Stomach (tissue), 9 donors: Measurements from ENCODE around the gene HEMK1. TPM values are rescaled to one million over a fixed set of nuclear protein-coding genes. Genes with fewer than 3 reads are reported as not detected.

Experiments used
- DNase-seq, 2 donors: peaks; one replicate each; pipeline versions ENCODE4 v3.0.0 to v3.0.0-alpha.2; 2013 to 2019
- H3K27ac ChIP-seq, 5 donors: fragments of 200-600 bp in 4 of 5; sonication (generic) in 4 of 5; one replicate each; pipeline ENCODE4 v1.5.1; 2013 to 2019; ENCODE audit warnings: mild to moderate bottlenecking in 1 of 5, moderate library complexity in 1 of 5
- H3K27me3 ChIP-seq, 3 donors: fragments of 200-600 bp; sonication (generic); one replicate each; pipeline ENCODE4 v1.5.1; 2017 to 2019; ENCODE audit warnings: mixed run types in 1 of 3
- H3K36me3 ChIP-seq, 4 donors: fragments of 200-600 bp; sonication (generic); 1 replicate in 3 of 4; 2 replicates in 1 of 4; pipeline ENCODE4 v1.5.1; 2016 to 2019
- H3K4me1 ChIP-seq, 4 donors: fragments of 200-600 bp; sonication (generic); one replicate each; pipeline ENCODE4 v1.5.1; 2016 to 2019
- H3K4me3 ChIP-seq, 4 donors: fragments of 200-600 bp; sonication (generic) in 3 of 4; one replicate each; pipeline ENCODE4 v1.5.1; 2016 to 2019; ENCODE audit warnings: mild to moderate bottlenecking in 1 of 4
- H3K9me3 ChIP-seq, 4 donors: fragments of 200-600 bp; sonication (generic); one replicate each; pipeline ENCODE4 v1.5.1; 2016 to 2019
- CTCF ChIP-seq, 7 experiments: fragments of 450-650 bp in 4 of 7; fragments of 200-600 bp in 3 of 7; sonication (generic) in 3 of 7; IDR thresholded peaks; one replicate each; pipeline ENCODE4 v1.5.1; 2016 to 2019; ENCODE audit warnings: antibody characterized with exemption in 7 of 7, control low read depth in 2 of 7, mild to moderate bottlenecking in 1 of 7
- EP300 ChIP-seq: sonication (generic); formaldehyde crosslinking; IDR thresholded peaks from one replicate; pipeline ENCODE4 v1.6.1; 2017; ENCODE audit warnings: antibody characterized with exemption
- POLR2A ChIP-seq, 4 donors: fragments of 450-650 bp; IDR thresholded peaks; one replicate each; pipeline ENCODE4 v1.6.1; 2016; ENCODE audit warnings: antibody characterized with exemption in 4 of 4, control low read depth in 2 of 4, mild to moderate bottlenecking in 1 of 4, moderate library complexity in 1 of 4
- POLR2AphosphoS5 ChIP-seq, 3 donors: sonication (generic); formaldehyde crosslinking; IDR thresholded peaks; one replicate each; pipeline ENCODE4 v1.6.1; 2016; ENCODE audit warnings: antibody characterized with exemption in 3 of 3
- WGBS, 5 donors: extraction: QIAGEN DNeasy Blood & Tissue Kit in 3 of 5; methylation state at CpG; one replicate each; pipeline versions ENCODE4 v1.1.5 to v1.1.7; 2013 to 2018; 5-methylcytosine and 5-hydroxymethylcytosine counted together
- intact Hi-C: fragments of 100-400 bp; cut with DNase I; formaldehyde crosslinking; loops from one replicate; pipeline ENCODE4 v1.15.1; 2023; ENCODE audit warnings: low total_unique reads
- polyA plus RNA-seq, 3 donors: library from polyadenylated mRNA; stranded (reverse); fragments of 200-250 nt; gene quantifications; one replicate each; pipeline ENCODE4 v1.2.3, GENCODE V29; 2013
- total RNA-seq, 5 donors: library from RNA; depleted of rRNA; stranded (reverse); fragments of >200 nt; gene quantifications; one replicate each; pipeline versions ENCODE4 v1.1.0 to v1.2.3, GENCODE V29; 2014 to 2016
- donor health status: healthy with polysubstance abuse.
- donor health status: Bipolar disorder and iron deficiency.
- donor health status: healthy.

Gene HEMK1
- total and polyA plus RNA-seq, 8 donors: 5.8 to 24.8 (median 13.7) TPM

DNA sequence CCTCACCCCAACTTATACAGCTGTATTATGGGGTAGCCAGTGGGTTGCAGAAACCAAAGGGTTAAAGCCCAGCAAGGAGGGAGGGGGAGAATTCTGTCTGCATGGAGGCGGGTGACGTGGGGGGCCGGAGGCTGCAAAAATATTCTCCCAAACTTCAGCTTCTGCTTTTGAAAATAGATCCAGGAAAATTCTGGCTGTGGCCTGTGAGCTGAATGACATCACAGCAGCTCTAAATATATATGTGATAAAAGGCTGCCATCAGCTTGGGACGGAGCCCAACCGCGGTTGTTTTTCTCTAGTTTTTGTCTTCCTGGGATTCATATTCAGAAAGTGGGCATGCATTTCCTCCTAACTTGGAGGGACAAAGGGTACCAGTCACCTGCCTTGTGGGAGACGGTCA, 75.2 kb downstream of the HEMK1 start:
- Histone ChIP-seq H3K27ac (no peak overlapping the region), H3K27me3 (no peaks in the 10 kb centered on the region), H3K9me3 (no peaks in the 10 kb centered on the region), H3K4me3 (no peak overlapping the region), H3K36me3 (peaks cover 15 to 99% (median 97%) of the 10 kb centered on the region in 4 donors), H3K4me1 (peaks cover 0 to 11% (median 3%) of the 10 kb centered on the region in 4 donors)
- DNase-seq: peak in 1 of 2 donors; percentile 66
- TF ChIP-seq CTCF (IDR thresholded peaks at IDR 0.05): no peak
- no peak for TF ChIP-seq EP300
- TF ChIP-seq POLR2AphosphoS5 (IDR thresholded peaks at IDR 0.05): no peak
- no peak for TF ChIP-seq POLR2A (IDR thresholded peaks at IDR 0.05)
- WGBS, 5 donors: 68 to 87% (median 77%) methylated on average over 7 of the region's 7 CpGs
- intact Hi-C loops: no loop called here

- WGBS, 5 donors: 81 to 92% (median 89%) methylated on average over 2 of the region's 2 CpGs
- TF ChIP-seq CTCF (IDR thresholded peaks at IDR 0.05): no peak
- TF ChIP-seq EP300: no peak
- no peak for TF ChIP-seq POLR2AphosphoS5 (IDR thresholded peaks at IDR 0.05)
- no peak for TF ChIP-seq POLR2A (IDR thresholded peaks at IDR 0.05)
- Histone ChIP-seq H3K36me3 (peaks cover 15 to 95% (median 92%) of the 10 kb centered on the region in 4 donors), H3K27me3 (no peaks in the 10 kb centered on the region), H3K4me3 (no peak overlapping the region), H3K9me3 (no peaks in the 10 kb centered on the region), H3K4me1 (peaks cover 0 to 15% (median 4%) of the 10 kb centered on the region in 4 donors), H3K27ac (no peak overlapping the region)
- intact Hi-C loops: no loop called here
- no peak for DNase-seq
These were observed 76.1 kb downstream of the HEMK1 start for GRCh38 chr3:50645378-50645777.

Other genes starting within 250 kb of the HEMK1 start
- 10 to 100 TPM; 11.1 to 96.4 (median 26.8) TPM for gene HYAL2, start 246.8 kb upstream of the HEMK1 start, total RNA-seq
- gene HYAL2, start 246.8 kb upstream of the HEMK1 start, polyA plus RNA-seq: 10 to 100 TPM; 24.7 to 47.6 (median 30.4) TPM
- gene TUSC2, start 241.3 kb upstream of the HEMK1 start, total RNA-seq: 10 to 100 TPM in 3 of 5 donors, 1 to 10 TPM in 1, not detected in 1; 2.3 to 63.4 (median 25.6) TPM
- 10 to 100 TPM; 40.3 to 48.1 (median 46.3) TPM for gene TUSC2, start 241.3 kb upstream of the HEMK1 start, polyA plus RNA-seq
- gene RASSF1, start 228.7 kb upstream of the HEMK1 start, total RNA-seq: 10 to 100 TPM; 16.5 to 33.2 (median 22.6) TPM
- 10 to 100 TPM; 27.8 to 37.3 (median 29.6) TPM for gene RASSF1, start 228.7 kb upstream of the HEMK1 start, polyA plus RNA-seq
- gene ZMYND10, start 223.8 kb upstream of the HEMK1 start, total RNA-seq: 10 to 100 TPM in 1 of 5 donors, under 1 TPM in 3, not detected in 1; 0.87 to 61.4 (median 0.91) TPM
- 1 to 10 TPM in 2 of 3 donors, under 1 TPM in 1; 0.87 to 3.7 (median 1.2) TPM for gene ZMYND10, start 223.8 kb upstream of the HEMK1 start, polyA plus RNA-seq
- 10 to 100 TPM in 3 of 5 donors, 1 to 10 TPM in 2; 4.5 to 75.0 (median 13.0) TPM for gene NPRL2, start 218.7 kb upstream of the HEMK1 start, total RNA-seq
- gene NPRL2, start 218.7 kb upstream of the HEMK1 start, polyA plus RNA-seq: 10 to 100 TPM; 20.8 to 27.6 (median 27.0) TPM
- 10 to 100 TPM in 2 of 5 donors, 1 to 10 TPM in 2, not detected in 1; 6.1 to 16.3 (median 10.3) TPM for gene CYB561D2, start 218.7 kb upstream of the HEMK1 start, total RNA-seq
- 10 to 100 TPM; 10.4 to 26.1 (median 17.4) TPM for gene CYB561D2, start 218.7 kb upstream of the HEMK1 start, polyA plus RNA-seq
- 100 to 1,000 TPM in 1 of 5 donors, 10 to 100 TPM in 4; 25.0 to 128 (median 27.4) TPM for gene TMEM115, start 210.0 kb upstream of the HEMK1 start, total RNA-seq
- 10 to 100 TPM; 14.6 to 27.7 (median 14.7) TPM for gene TMEM115, start 210.0 kb upstream of the HEMK1 start, polyA plus RNA-seq
- gene CACNA2D2, start 65.9 kb upstream of the HEMK1 start, total RNA-seq: 10 to 100 TPM in 1 of 5 donors, 1 to 10 TPM in 4; 1.2 to 45.8 (median 1.8) TPM
- gene CACNA2D2, start 65.9 kb upstream of the HEMK1 start, polyA plus RNA-seq: 1 to 10 TPM in 2 of 3 donors, under 1 TPM in 1; 0.92 to 2.7 (median 1.9) TPM
- gene C3orf18, start 1.8 kb upstream of the HEMK1 start, total RNA-seq: 10 to 100 TPM in 2 of 5 donors, 1 to 10 TPM in 2, not detected in 1; 4.9 to 75.0 (median 16.4) TPM
- 1 to 10 TPM; 5.9 to 9.0 (median 8.2) TPM for gene C3orf18, start 1.8 kb upstream of the HEMK1 start, polyA plus RNA-seq
- gene CISH, start 42.3 kb downstream of the HEMK1 start, total RNA-seq: 1 to 10 TPM; 1.8 to 5.7 (median 3.6) TPM
- 10 to 100 TPM in 1 of 3 donors, 1 to 10 TPM in 2; 6.8 to 11.5 (median 7.7) TPM for gene CISH, start 42.3 kb downstream of the HEMK1 start, polyA plus RNA-seq
- gene MAPKAPK3, start 47.6 kb downstream of the HEMK1 start, total RNA-seq: 10 to 100 TPM; 10.3 to 50.0 (median 24.6) TPM
- gene MAPKAPK3, start 47.6 kb downstream of the HEMK1 start, polyA plus RNA-seq: 10 to 100 TPM; 21.5 to 41.3 (median 37.1) TPM
- gene DOCK3, start 105.4 kb downstream of the HEMK1 start, total RNA-seq: 1 to 10 TPM in 3 of 5 donors, under 1 TPM in 1, not detected in 1; 0.72 to 2.3 (median 1.8) TPM
- gene DOCK3, start 105.4 kb downstream of the HEMK1 start, polyA plus RNA-seq: under 1 TPM in 2 of 3 donors, not detected in 1; 0.06 to 0.73 TPM